Vagina (tissue), 2 donors: ENCODE measurements around the gene DIO3.

Experiments used
- CTCF ChIP-seq, 3 experiments: fragments of 450-650 bp in 2 of 3; fragments of 200-600 bp in 1 of 3; sonication (generic) in 1 of 3; IDR thresholded peaks; one replicate each; pipeline ENCODE4 v1.5.1; 2017 to 2019; ENCODE audit warnings: antibody characterized with exemption in 3 of 3, mild to moderate bottlenecking in 2 of 3, moderate library complexity in 2 of 3
- POLR2AphosphoS5 ChIP-seq, 2 donors: sonication (generic); formaldehyde crosslinking; IDR thresholded peaks; one replicate each; pipeline ENCODE4 v1.9.0; 2017; ENCODE audit warnings: antibody characterized with exemption in 2 of 2, mild to moderate bottlenecking in 2 of 2, low read depth in 1 of 2; ENCODE audit not compliant: insufficient read depth in 1 of 2

GRCh38 chr14:101557321-101557695, 4.0 kb upstream of the DIO3 start:
- TF ChIP-seq POLR2AphosphoS5 (IDR thresholded peaks at IDR 0.05; ENCODE audit: insufficient read depth in 1 of 2, low read depth in 1 of 2), result no peak
- no peak for TF ChIP-seq CTCF (IDR thresholded peaks at IDR 0.05)
